Measurements from ENCODE around the gene FAR2. TPM values are rescaled to one million over a fixed set of nuclear protein-coding genes. Genes with fewer than 3 reads are reported as not detected.

FAR2 gene
- total RNA-seq, 4 donors from 2014 or later, result 8.4 to 16.6 (median 8.8) TPM

DNA sequence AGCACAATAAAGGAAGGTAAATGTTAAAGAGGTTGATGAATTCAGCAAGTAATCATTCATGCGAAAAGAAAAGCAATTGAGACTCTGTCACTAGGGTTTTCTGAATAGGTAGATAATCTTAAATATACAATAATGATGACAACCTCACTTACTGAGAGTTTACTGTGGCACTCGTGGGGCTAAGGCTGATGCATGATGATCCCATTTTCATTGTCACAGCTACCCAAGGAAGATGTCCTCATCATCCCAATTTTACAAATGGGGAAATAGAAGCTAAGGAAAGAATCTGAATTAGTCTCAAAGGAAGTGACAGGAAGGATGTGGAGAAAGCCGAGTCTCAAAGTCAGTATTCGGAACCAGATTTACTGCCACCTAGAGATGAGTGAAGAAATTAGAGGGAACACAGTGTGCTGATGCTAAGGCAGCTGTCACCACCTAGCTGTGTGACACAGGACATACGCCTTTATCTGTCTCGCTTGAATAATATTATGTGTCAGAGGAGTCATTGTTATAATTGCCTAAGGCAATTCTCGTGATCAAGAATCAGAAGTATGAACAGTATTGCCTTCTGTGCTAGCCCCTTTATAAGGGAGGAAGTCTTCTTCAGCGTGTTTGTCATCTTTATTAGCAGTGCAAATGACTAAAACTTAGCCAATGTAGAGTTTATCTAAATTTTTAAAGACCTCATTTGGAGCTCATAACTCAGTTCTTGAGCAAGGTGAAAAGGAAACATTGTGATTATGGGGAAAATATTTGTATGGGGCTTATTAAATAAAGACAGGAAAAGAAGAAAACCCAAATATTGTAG, 168.7 kb downstream of the FAR2 start:
- Histone ChIP-seq H3K9me3 (no peaks in the 10 kb centered on the region), H3K36me3 (peaks cover 0 to 18% (median 0%) of the 10 kb centered on the region in 3 donors), H3K4me3 (no peak overlapping the region), H3K27me3 (no peaks in the 10 kb centered on the region), H3K4me1 (no peaks in the 10 kb centered on the region), H3K27ac (no peak overlapping the region)
- TF ChIP-seq EP300 (IDR thresholded peaks at IDR 0.05), result no peak
- TF ChIP-seq, protein P1, sequence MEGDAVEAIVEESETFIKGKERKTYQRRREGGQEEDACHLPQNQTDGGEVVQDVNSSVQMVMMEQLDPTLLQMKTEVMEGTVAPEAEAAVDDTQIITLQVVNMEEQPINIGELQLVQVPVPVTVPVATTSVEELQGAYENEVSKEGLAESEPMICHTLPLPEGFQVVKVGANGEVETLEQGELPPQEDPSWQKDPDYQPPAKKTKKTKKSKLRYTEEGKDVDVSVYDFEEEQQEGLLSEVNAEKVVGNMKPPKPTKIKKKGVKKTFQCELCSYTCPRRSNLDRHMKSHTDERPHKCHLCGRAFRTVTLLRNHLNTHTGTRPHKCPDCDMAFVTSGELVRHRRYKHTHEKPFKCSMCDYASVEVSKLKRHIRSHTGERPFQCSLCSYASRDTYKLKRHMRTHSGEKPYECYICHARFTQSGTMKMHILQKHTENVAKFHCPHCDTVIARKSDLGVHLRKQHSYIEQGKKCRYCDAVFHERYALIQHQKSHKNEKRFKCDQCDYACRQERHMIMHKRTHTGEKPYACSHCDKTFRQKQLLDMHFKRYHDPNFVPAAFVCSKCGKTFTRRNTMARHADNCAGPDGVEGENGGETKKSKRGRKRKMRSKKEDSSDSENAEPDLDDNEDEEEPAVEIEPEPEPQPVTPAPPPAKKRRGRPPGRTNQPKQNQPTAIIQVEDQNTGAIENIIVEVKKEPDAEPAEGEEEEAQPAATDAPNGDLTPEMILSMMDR (IDR thresholded peaks at IDR 0.05), result peak; percentile 61 to 80 (median 73)
- TF ChIP-seq POLR2A (IDR thresholded peaks at IDR 0.05), result no peak
- peak in 1 of 2 donors; percentile 24 for DNase-seq (ENCODE audit: low spot score in 2 of 2)
- 34 to 37% methylated on average over 8 of the region's 8 CpGs for WGBS, 2 donors

- Histone ChIP-seq H3K27me3 (no peaks in the 10 kb centered on the region), H3K27ac (no peak overlapping the region), H3K4me3 (no peak overlapping the region), H3K36me3 (peaks cover 0 to 30% (median 0%) of the 10 kb centered on the region in 3 donors), H3K4me1 (no peaks in the 10 kb centered on the region), H3K9me3 (no peaks in the 10 kb centered on the region)
- 91 to 93% methylated on average over 2 of the region's 2 CpGs for WGBS, 2 donors
- TF ChIP-seq EP300 (IDR thresholded peaks at IDR 0.05), result no peak
- TF ChIP-seq POLR2A (IDR thresholded peaks at IDR 0.05), result no peak
- TF ChIP-seq, protein P1 (IDR thresholded peaks at IDR 0.05), result no peak
- DNase-seq (ENCODE audit: low spot score in 2 of 2), result no peak
These were observed 171.4 kb downstream of the FAR2 start for GRCh38 chr12:29320295-29321085.

DNA sequence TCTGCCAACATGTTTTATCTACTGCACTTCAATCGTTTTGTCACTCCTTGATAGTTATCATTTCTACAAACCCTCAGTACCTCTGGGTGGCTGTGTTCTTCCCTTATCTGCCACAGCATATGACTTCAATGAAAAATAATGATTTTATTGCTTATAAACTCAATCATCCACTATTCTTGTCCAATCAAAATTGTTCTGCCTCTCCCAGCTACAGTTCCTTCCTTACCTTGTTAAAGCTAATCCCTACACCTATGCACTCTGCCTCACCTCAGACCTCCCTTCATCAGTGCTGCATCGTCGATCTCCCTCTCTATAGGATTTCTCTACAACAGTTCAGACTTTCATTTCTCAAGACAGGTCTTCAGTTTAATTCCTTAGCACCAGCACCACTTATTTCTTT, 173.1 kb downstream of the FAR2 start:
- Histone ChIP-seq H3K27ac (no peak overlapping the region), H3K9me3 (no peaks in the 10 kb centered on the region), H3K4me1 (no peaks in the 10 kb centered on the region), H3K4me3 (no peak overlapping the region), H3K36me3 (peaks cover 0 to 30% (median 0%) of the 10 kb centered on the region in 3 donors), H3K27me3 (no peaks in the 10 kb centered on the region)
- TF ChIP-seq POLR2A (IDR thresholded peaks at IDR 0.05) (no peak), EP300 (IDR thresholded peaks at IDR 0.05) (no peak)
- TF ChIP-seq, protein P1 (IDR thresholded peaks at IDR 0.05), result no peak
- 95% methylated on average over 3 of the region's 3 CpGs for WGBS, 2 donors
- no peak for DNase-seq (ENCODE audit: low spot score in 2 of 2)

DNA sequence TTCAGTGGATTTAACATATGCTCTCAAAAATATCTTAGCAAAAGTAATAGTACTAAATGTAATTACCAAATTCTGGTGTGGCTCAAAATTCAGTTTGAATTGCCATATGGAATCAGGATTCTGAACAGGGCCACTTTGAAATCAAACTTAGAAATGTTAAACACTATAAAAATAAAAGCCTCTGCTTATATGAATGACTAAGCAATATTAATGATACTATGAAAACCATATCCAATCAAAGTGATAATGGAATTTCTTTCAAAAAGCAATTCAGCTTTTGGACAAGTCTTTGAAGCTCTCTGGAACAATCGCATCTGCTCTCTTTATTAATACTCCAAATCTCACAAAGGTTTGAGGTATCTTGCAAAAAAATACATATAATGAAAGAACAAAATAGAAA, 180.3 kb downstream of the FAR2 start:
- TF ChIP-seq, protein P1 (IDR thresholded peaks at IDR 0.05), result no peak
- no peak for TF ChIP-seq EP300 (IDR thresholded peaks at IDR 0.05)
- TF ChIP-seq POLR2A (IDR thresholded peaks at IDR 0.05), result no peak
- DNase-seq (ENCODE audit: low spot score in 2 of 2), result no peak
- Histone ChIP-seq H3K27ac (no peak overlapping the region), H3K27me3 (no peaks in the 10 kb centered on the region), H3K36me3 (peaks cover 0 to 14% (median 0%) of the 10 kb centered on the region in 3 donors), H3K9me3 (no peaks in the 10 kb centered on the region), H3K4me1 (no peaks in the 10 kb centered on the region), H3K4me3 (no peak overlapping the region)
- 93 to 94% methylated on average over 1 of the region's 1 CpG for WGBS, 2 donors

- TF ChIP-seq, protein P1 (IDR thresholded peaks at IDR 0.05), result no peak
- TF ChIP-seq POLR2A (IDR thresholded peaks at IDR 0.05) (no peak), EP300 (IDR thresholded peaks at IDR 0.05) (no peak)
- no peaks in the 10 kb centered on the region for H3K9me3 ChIP-seq
- no peaks in the 10 kb centered on the region for H3K27me3 ChIP-seq
- WGBS, 2 donors, result 0% methylated on average over 1 of the region's 1 CpG
- H3K27ac ChIP-seq, result no peak overlapping the region
- DNase-seq (ENCODE audit: low spot score in 2 of 2), result no peak
- no peak overlapping the region for H3K4me3 ChIP-seq
- H3K36me3 ChIP-seq, result peaks cover 0 to 24% (median 0%) of the 10 kb centered on the region in 3 donors
- H3K4me1 ChIP-seq, result no peaks in the 10 kb centered on the region
These were observed 184.1 kb downstream of the FAR2 start for GRCh38 chr12:29333178-29333577.

Data from tibial nerve (tissue), 4 donors.